H1 (cell line): ENCODE measurements around the gene MYRF. TPM values are rescaled to one million over a fixed set of nuclear protein-coding genes. Genes with fewer than 3 reads are reported as not detected.

ENCODE experiments used
- CTCF ChIA-PET: fragments of 300-600 bp; sonication (Branson Sonifier 250); formaldehyde crosslinking; loops from one replicate; lab custom pipeline; 2021; ENCODE audit not compliant: partially characterized antibody; lab: Charles Lee
- POLR2A ChIA-PET: fragments of 300-600 bp; sonication (Branson Sonifier 250); formaldehyde crosslinking; loops from one replicate; lab custom pipeline; 2021; ENCODE audit warnings: inconsistent platforms; ENCODE audit not compliant: partially characterized antibody; lab: Charles Lee
- DNase-seq, 2 experiments: peaks; one replicate each; pipeline versions ENCODE4 v3.0.0 to v3.0.0-alpha.2; 2010 to 2022; ENCODE audit warnings: low spot score in 2 of 2, low read depth in 1 of 2, mixed read lengths in 1 of 2
- FAIRE-seq: peaks from 2 replicates; lab custom pipeline; 2011; peaks lifted over from hg19 to GRCh38; lab: Jason Lieb, UNC
- H2AFZ ChIP-seq: 2 replicates; pipeline ENCODE4 v1.8.1; 2012; ENCODE audit warnings: low read length, inconsistent platforms
- H2AK5ac ChIP-seq: 2 replicates; pipeline ENCODE4 v1.6.1; 2013; ENCODE audit warnings: low read depth, low read length
- H2BK120ac ChIP-seq: replicated peaks from 2 replicates; pipeline ENCODE3; 2013; ENCODE audit warnings: low read depth, low read length, inconsistent platforms
- H2BK12ac ChIP-seq: 2 replicates; pipeline ENCODE4 v1.6.1; 2013; ENCODE audit warnings: low read depth, low read length
- H2BK15ac ChIP-seq: 2 replicates; pipeline ENCODE4 v1.6.1; 2013; ENCODE audit warnings: low read length
- H2BK20ac ChIP-seq: 2 replicates; pipeline ENCODE4 v1.6.1; 2013; ENCODE audit warnings: low read length
- H2BK5ac ChIP-seq: 2 replicates; pipeline ENCODE4 v1.6.1; 2013; ENCODE audit warnings: low read depth, low read length
- H3K14ac ChIP-seq: 2 replicates; pipeline ENCODE4 v1.6.1; 2013; ENCODE audit warnings: inconsistent platforms; ENCODE audit not compliant: insufficient read length
- H3K18ac ChIP-seq: 2 replicates; pipeline ENCODE4 v1.6.1; 2013; ENCODE audit warnings: low read length; ENCODE audit errors: extremely low read depth
- H3K23ac ChIP-seq: 2 replicates; pipeline ENCODE4 v1.6.1; 2013; ENCODE audit warnings: inconsistent platforms; ENCODE audit not compliant: insufficient read length
- H3K23me2 ChIP-seq: 2 replicates; pipeline ENCODE4 v1.6.1; 2013; ENCODE audit warnings: low read depth, low read length
- H3K27ac ChIP-seq: 2 replicates; pipeline ENCODE4 v1.6.1; 2011; ENCODE audit warnings: low read depth, low read length, inconsistent platforms
- H3K27me3 ChIP-seq, 4 experiments: replicated peaks in 1 of 4; 1 replicate in 1 of 4; 2 replicates in 3 of 4; pipeline versions ENCODE4 v1.6.1 to v1.8.1; 2011 to 2013; ENCODE audit warnings: low read length in 3 of 4, mild to moderate bottlenecking in 3 of 4, inconsistent platforms in 2 of 4, mixed read lengths in 2 of 4, moderate library complexity in 1 of 4; ENCODE audit not compliant: control insufficient read depth in 3 of 4, insufficient read depth in 3 of 4; ENCODE audit errors: extremely low read depth in 1 of 4
- H3K36me3 ChIP-seq, 4 experiments: 2 replicates each; pipeline versions ENCODE4 v1.6.1 to v1.8.1; 2011 to 2013; ENCODE audit warnings: mild to moderate bottlenecking in 4 of 4, low read length in 3 of 4, moderate library complexity in 2 of 4, control low read depth in 1 of 4, inconsistent platforms in 1 of 4; ENCODE audit not compliant: insufficient read depth in 4 of 4, control insufficient read depth in 2 of 4
- H3K4ac ChIP-seq: replicated peaks from 2 replicates; pipeline ENCODE3; 2013; ENCODE audit warnings: low read length, low read depth, mixed read lengths, inconsistent platforms; ENCODE audit not compliant: insufficient read length
- H3K4me1 ChIP-seq, 4 experiments: replicated peaks in 1 of 4; 1 replicate in 1 of 4; 2 replicates in 3 of 4; pipeline versions ENCODE4 v1.6.1 to v1.8.1; 2011 to 2013; ENCODE audit warnings: low read length in 3 of 4, inconsistent platforms in 2 of 4, mixed read lengths in 1 of 4; ENCODE audit not compliant: insufficient read depth in 4 of 4, control insufficient read depth in 3 of 4
- H3K4me2 ChIP-seq, 2 experiments: 2 replicates each; pipeline versions ENCODE4 v1.6.1 to v1.8.1; 2011 to 2013; ENCODE audit warnings: low read depth in 2 of 2, low read length in 2 of 2, control low read depth in 1 of 2, inconsistent platforms in 1 of 2, mild to moderate bottlenecking in 1 of 2; ENCODE audit not compliant: insufficient read depth in 1 of 2
- H3K4me3 ChIP-seq, 4 experiments: fragments of 200-600, 300-600 bp in 1 of 4; sonication (generic), shearing (Covaris generic), sonication (Bioruptor Twin) in 1 of 4; 2 replicates each; pipeline versions ENCODE4 v1.5.1 to v1.8.1; 2011 to 2016; ENCODE audit warnings: low read length in 4 of 4, low read depth in 3 of 4, control low read depth in 2 of 4, inconsistent platforms in 2 of 4, mild to moderate bottlenecking in 2 of 4, mixed read lengths in 1 of 4, moderate library complexity in 1 of 4; ENCODE audit not compliant: insufficient read depth in 2 of 4; ENCODE audit errors: extremely low read depth in 1 of 4
- H3K56ac ChIP-seq: replicated peaks from 2 replicates; pipeline ENCODE3; 2013; ENCODE audit warnings: low read depth, mild to moderate bottlenecking, mixed read lengths, low read length, inconsistent platforms; ENCODE audit not compliant: insufficient read length
- H3K79me1 ChIP-seq: 2 replicates; pipeline ENCODE4 v1.6.1; 2013; ENCODE audit warnings: low read depth, low read length, control low read depth
- H3K79me2 ChIP-seq, 2 experiments: 2 replicates each; pipeline versions ENCODE4 v1.6.1 to v1.8.1; 2012 to 2013; ENCODE audit warnings: low read length in 2 of 2, mild to moderate bottlenecking in 2 of 2, inconsistent platforms in 1 of 2; ENCODE audit not compliant: insufficient read depth in 2 of 2, control insufficient read depth in 1 of 2
- H3K9ac ChIP-seq, 4 experiments: replicated peaks in 1 of 4; 1 replicate in 1 of 4; 2 replicates in 3 of 4; pipeline versions ENCODE4 v1.6.1 to v1.8.1; 2011 to 2013; ENCODE audit warnings: low read depth in 3 of 4, low read length in 3 of 4, control low read depth in 2 of 4, mild to moderate bottlenecking in 2 of 4, moderate library complexity in 2 of 4, inconsistent platforms in 1 of 4; ENCODE audit errors: extremely low read depth in 1 of 4
- H3K9me3 ChIP-seq, 2 experiments: 2 replicates each; pipeline versions ENCODE4 v1.6.1 to v1.8.1; 2012 to 2013; ENCODE audit warnings: mild to moderate bottlenecking in 2 of 2, moderate library complexity in 2 of 2, control low read depth in 1 of 2, inconsistent platforms in 1 of 2, low read depth in 1 of 2, low read length in 1 of 2, mixed read lengths in 1 of 2; ENCODE audit not compliant: insufficient read depth in 2 of 2
- H4K20me1 ChIP-seq, 2 experiments: replicated peaks in 1 of 2; 2 replicates each; pipeline versions ENCODE3 to v1.8.1; 2011 to 2013; ENCODE audit warnings: inconsistent platforms in 2 of 2, low read length in 2 of 2, mild to moderate bottlenecking in 1 of 2; ENCODE audit not compliant: insufficient read depth in 2 of 2, control insufficient read depth in 1 of 2
- H4K5ac ChIP-seq: 2 replicates; pipeline ENCODE4 v1.6.1; 2013; ENCODE audit warnings: low read length, low read depth, mixed read lengths, inconsistent platforms; ENCODE audit not compliant: insufficient read length
- H4K8ac ChIP-seq: 2 replicates; pipeline ENCODE4 v1.8.0; 2013; ENCODE audit warnings: mild to moderate bottlenecking, moderate library complexity, low read length, inconsistent platforms; ENCODE audit not compliant: insufficient read depth; ENCODE audit errors: extremely low read depth
- H4K91ac ChIP-seq: replicated peaks from 2 replicates; pipeline ENCODE3; 2013; ENCODE audit warnings: low read length, mixed read lengths, inconsistent platforms; ENCODE audit not compliant: insufficient read length
- ATF3 ChIP-seq: IDR thresholded peaks from 2 replicates; pipeline ENCODE4 v1.6.1; 2011; ENCODE audit warnings: low read depth, mild to moderate bottlenecking, low read length; ENCODE audit not compliant: insufficient read depth
- CHD1 ChIP-seq: IDR thresholded peaks from 2 replicates; pipeline ENCODE4 v1.6.1; 2012; ENCODE audit warnings: low read depth, low read length, improper control_type of control experiment
- CHD2 ChIP-seq: IDR thresholded peaks from 2 replicates; pipeline ENCODE4 v1.6.1; 2012; ENCODE audit warnings: low read length, improper control_type of control experiment
- GTF2F1 ChIP-seq: IDR thresholded peaks from 2 replicates; pipeline ENCODE4 v1.6.1; 2012; ENCODE audit warnings: low read depth, low read length, improper control_type of control experiment, borderline replicate concordance
- NANOG ChIP-seq: IDR thresholded peaks from 2 replicates; pipeline ENCODE4 v1.6.1; 2011; ENCODE audit warnings: low read length, low read depth, mild to moderate bottlenecking, inconsistent platforms; ENCODE audit not compliant: insufficient read depth, poor library complexity, severe bottlenecking
- RFX5 ChIP-seq: IDR thresholded peaks from 2 replicates; pipeline ENCODE4 v1.6.1; 2011; ENCODE audit warnings: low read depth, low read length, improper control_type of control experiment, borderline replicate concordance
- RNF2 ChIP-seq: fragments of 200-900, 300-1000 bp; sonication (generic); IDR thresholded peaks from 2 replicates; pipeline ENCODE4 v1.7.1; 2016; ENCODE audit warnings: borderline replicate concordance, low read depth, mild to moderate bottlenecking, antibody characterized with exemption, low read length; ENCODE audit not compliant: poor library complexity, severe bottlenecking; ENCODE audit errors: missing control alignments
- SP2 ChIP-seq: IDR thresholded peaks from 2 replicates; pipeline ENCODE4 v1.6.1; 2012; ENCODE audit warnings: mild to moderate bottlenecking, low read length, inconsistent platforms
- SUZ12 ChIP-seq: fragments of 200-600 bp; sonication (generic); IDR thresholded peaks from 2 replicates; pipeline ENCODE4 v1.6.1; 2012; ENCODE audit warnings: mild to moderate bottlenecking, inconsistent platforms, low read length, moderate library complexity, mixed read lengths
- ZNF274 ChIP-seq: IDR thresholded peaks from 2 replicates; pipeline ENCODE4 v1.7.0; 2012; ENCODE audit warnings: low read length, borderline replicate concordance; ENCODE audit errors: extremely low read depth
- WGBS, 2 experiments: shearing (Covaris generic) in 1 of 2; methylation state at CpG; one replicate each; pipeline versions ENCODE4 v1.1.6 to v1.1.7; 2013 to 2015; ENCODE audit warnings: low lambda C conversion rate in 2 of 2, mixed read lengths in 2 of 2, inconsistent platforms in 1 of 2, low coverage in 1 of 2, missing lambda C conversion rate in 1 of 2; ENCODE audit not compliant: insufficient replicate concordance in 2 of 2, insufficient coverage in 1 of 2, insufficient read length in 1 of 2; ENCODE audit errors: extremely low coverage in 1 of 2, missing lambda C conversion rate in 1 of 2; 5-methylcytosine and 5-hydroxymethylcytosine counted together
- polyA plus RNA-seq, 7 experiments: library from polyadenylated mRNA; depleted of rRNA in 3 of 7; stranded (reverse) in 5 of 7; unstranded in 2 of 7; fragments of >200 nt in 5 of 7; fragments of 200-250 nt in 2 of 7; gene quantifications; 1 replicate in 5 of 7; 2 replicates in 1 of 7; 4 replicates in 1 of 7; pipeline versions ENCODE4 v1.2.1 to v1.2.3, GENCODE V29; 2011 to 2013; ENCODE audit warnings: missing spikeins in 2 of 7, mixed read lengths in 2 of 7
- total RNA-seq: library from RNA; stranded (reverse); fragmentation: NEBNext Ultra II Directional; extraction: Animal tissue kit (Norgen Biotek cat#: 25700); gene quantifications from 2 replicates; pipeline ENCODE4 v1.2.1, GENCODE V29; 2021

MYRF gene
- total and polyA plus RNA-seq, 2 of the 8 experiments (the other 6 are each of a cell fraction or from before 2014, with no cell fraction given), result 6.0 to 6.1 TPM

DNA sequence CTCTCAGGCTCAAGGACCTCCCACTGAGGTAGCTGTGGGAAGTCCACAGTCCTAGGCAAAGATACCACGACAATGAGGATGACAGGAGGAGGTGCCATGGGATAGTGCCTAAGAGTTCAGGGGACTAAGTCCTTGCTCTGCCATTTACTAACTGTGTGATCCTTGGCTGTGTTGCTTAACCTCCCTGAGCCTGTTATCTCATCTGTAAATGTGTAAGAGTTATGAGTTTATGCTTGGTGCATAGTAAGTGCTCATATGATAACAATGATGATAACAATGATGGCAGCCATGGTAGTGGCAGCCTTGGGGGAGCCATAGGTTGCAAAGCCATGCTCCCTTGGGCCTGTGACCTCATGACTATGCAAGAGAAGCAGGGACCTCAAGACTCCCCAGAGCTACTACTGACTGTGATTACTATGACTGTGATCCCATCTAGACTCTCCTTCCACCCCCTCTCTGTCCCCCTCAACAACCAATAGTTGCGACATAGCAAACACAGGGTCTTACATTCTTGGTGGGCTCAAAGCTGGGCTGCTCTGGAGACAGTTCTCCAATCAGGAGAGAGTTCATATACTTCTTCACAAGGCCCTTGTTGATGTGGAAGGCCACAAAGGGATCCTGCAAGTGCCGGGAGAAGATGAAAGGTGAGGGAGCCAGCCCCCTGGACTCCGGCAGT is 60.4 kb downstream of the MYRF start:
- Histone ChIP-seq H3K18ac (no peak overlapping the region), H3K14ac (no peak overlapping the region), H2BK120ac (no peak overlapping the region), H3K36me3 (peaks cover 33 to 62% (median 50%) of the 10 kb centered on the region in 4 experiments), H2BK12ac (no peak overlapping the region), H2BK15ac (no peak overlapping the region), H4K91ac (no peak overlapping the region), H3K23me2 (peaks cover 7% of the 10 kb centered on the region; the same call in 1 of the 2 replicates), H3K27me3 (no peaks in the 10 kb centered on the region), H3K27ac (0 out of 2 replicates have a peak overlapping the region, but pooled peaks have one; percentile 22), H3K4ac (no peak overlapping the region), H3K4me3 (no peak overlapping the region), H3K56ac (no peak overlapping the region), H2BK5ac (no peak overlapping the region), H3K79me1 (peaks cover 6% of the 10 kb centered on the region), H3K4me2 (no peak overlapping the region), H3K79me2 (peaks cover 0 to 28% of the 10 kb centered on the region in 2 experiments; a peak in 2 of 4 replicates), H2AK5ac (no peak overlapping the region), H3K23ac (no peak overlapping the region), H3K9me3 (peaks cover 0 to 2% of the 10 kb centered on the region in 2 experiments; a peak in 1 of 4 replicates), H3K4me1 (peaks cover 2 to 9% (median 4%) of the 10 kb centered on the region in 4 experiments; a peak in 5 of 7 replicates), H4K8ac (no peak overlapping the region), H2AFZ (no peak overlapping the region), H3K9ac (no peak overlapping the region), H2BK20ac (no peak overlapping the region), H4K5ac (no peak overlapping the region), H4K20me1 (peaks cover 0 to 8% of the 10 kb centered on the region in 2 experiments)
- TF ChIP-seq SUZ12, result no peak
- TF ChIP-seq SP2, result no peak
- no peak for TF ChIP-seq ZNF274
- TF ChIP-seq NANOG, result no peak
- no peak for TF ChIP-seq ATF3
- no peak for TF ChIP-seq CHD1
- no peak for TF ChIP-seq RFX5
- TF ChIP-seq CHD2, result no peak
- no peak for TF ChIP-seq GTF2F1
- TF ChIP-seq RNF2, result no peak
- FAIRE-seq, result no peak
- DNase-seq, result no peak
- ChIA-PET CTCF (interaction anchor here (1.1 to 10.2 kb wide), 3 partner anchors 13 to 24 kb away, joined by 4 to 118 read pairs (median 6); partner anchors contain the start of gene FADS2), POLR2A (interaction anchor here (1.6 to 16.2 kb wide), 5 partner anchors 15 to 49 kb away, joined by 3 to 354 read pairs (median 3); partner anchors contain the start of genes FADS2, FEN1 and TMEM258)
- WGBS, 2 experiments, result 95% methylated on average over 4 of the region's 4 CpGs; no CpG with 5 or more reads in 1 of the 2 experiments
